NCI-H1105 treated with DMSO at 0.1 percent for 48 hours (cell line): Measurements from ENCODE around the gene CISD2.
"Not testable (repeated sequence)": the region's sequence is repeated elsewhere in the genome, so short reads cannot be mapped to it uniquely, and the experiment has no call there.

Experiments used
- DNase-seq: peaks from one replicate; lab custom pipeline; 2025; lab: John Stamatoyannopoulos, UW

The CISD2 gene

DNA sequence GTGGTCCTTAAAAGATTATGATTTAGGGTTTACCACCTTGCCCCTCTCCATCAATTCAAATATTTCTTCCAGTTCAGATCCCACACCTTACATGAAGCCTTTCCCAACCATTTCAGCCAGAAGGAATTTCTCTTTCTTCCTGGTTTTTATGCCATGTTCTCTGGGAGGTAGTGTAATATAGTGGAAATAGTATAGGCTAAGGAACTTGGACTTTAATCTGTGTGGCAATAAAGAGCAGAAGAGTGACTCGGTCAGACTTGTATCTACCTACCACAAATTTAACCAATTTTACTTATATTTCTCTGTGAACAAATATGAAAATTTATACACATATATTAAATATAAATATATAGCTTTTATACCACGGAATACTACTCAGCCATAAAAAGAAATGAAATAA lies 18.4 kb upstream of the CISD2 start:
- no peak for DNase-seq

DNA sequence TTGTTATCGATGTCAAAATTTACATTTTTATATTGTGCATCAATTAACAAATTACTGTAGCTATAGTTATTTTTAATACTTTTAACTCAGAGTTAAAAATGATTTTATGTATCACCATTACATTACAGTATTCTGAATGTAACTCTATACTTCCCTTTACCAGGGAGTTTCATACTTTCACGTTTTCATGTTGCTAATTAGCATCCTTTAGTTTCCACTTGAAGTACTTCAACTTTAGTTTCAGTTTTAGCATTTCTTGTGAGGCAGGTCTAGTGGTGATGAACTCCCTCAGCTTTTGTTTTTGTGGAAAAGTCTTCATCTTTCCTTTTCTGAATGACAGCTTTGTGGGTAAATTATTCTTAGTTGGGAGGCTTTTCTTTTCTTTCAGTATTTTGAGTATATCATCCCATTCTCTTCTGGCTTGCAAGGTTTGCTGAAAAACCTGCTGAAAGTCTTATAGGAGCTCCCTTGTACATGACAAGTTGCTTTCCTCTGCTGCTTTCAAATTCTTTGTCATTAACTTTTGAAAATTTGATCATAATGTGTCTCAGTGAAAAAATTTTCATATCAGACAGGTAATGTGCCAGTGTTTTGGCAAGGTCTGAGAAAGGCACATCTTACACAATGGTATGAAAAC lies 9.8 kb upstream of the CISD2 start:
- no peak for DNase-seq

GRCh38 chr4:102860611-102861324 lies 8.0 kb upstream of the CISD2 start:
- no peak for DNase-seq

DNA sequence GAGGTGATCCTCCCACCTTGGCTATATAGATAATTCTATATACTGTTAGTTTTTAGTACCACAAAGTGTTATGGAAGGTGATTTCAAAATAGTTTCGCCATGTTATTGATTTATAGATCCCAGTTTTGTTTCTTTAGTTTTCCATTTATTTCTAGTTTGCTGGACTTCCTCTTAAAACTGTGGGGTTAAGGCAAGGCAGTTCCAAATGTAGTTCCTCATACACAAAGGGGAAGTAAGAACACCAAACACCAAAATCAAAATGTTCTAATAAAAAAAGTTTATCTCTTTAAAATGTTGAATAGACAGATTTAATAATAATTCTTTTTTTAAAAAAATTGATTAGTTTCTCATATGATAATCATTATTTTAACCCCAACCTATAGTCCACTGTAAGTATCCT lies 6.8 kb upstream of the CISD2 start:
- no peak for DNase-seq

DNA sequence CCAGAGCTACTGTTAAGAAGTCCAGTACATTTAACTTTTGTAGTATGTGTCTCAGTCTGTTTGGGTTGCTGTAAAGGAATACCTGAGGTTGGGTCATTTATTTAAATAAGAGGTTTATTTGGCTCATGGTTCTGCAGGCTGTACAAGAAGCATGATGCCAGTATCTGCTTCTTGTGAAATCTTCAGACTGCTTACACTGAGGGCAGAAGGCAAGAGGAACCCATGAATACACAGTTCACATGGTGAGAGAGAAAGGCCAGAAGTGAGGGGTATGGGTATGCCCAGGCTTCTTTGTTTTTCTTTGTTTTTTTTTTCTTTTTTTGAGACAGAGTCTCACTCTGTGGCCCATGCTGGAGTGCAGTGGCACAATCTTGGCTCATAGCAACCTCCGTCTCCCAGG lies 6.0 kb upstream of the CISD2 start:
- DNase-seq, result no peak

GRCh38 chr4:102865327-102865726 lies 3.5 kb upstream of the CISD2 start:
- not testable (repeated sequence) for DNase-seq

DNA sequence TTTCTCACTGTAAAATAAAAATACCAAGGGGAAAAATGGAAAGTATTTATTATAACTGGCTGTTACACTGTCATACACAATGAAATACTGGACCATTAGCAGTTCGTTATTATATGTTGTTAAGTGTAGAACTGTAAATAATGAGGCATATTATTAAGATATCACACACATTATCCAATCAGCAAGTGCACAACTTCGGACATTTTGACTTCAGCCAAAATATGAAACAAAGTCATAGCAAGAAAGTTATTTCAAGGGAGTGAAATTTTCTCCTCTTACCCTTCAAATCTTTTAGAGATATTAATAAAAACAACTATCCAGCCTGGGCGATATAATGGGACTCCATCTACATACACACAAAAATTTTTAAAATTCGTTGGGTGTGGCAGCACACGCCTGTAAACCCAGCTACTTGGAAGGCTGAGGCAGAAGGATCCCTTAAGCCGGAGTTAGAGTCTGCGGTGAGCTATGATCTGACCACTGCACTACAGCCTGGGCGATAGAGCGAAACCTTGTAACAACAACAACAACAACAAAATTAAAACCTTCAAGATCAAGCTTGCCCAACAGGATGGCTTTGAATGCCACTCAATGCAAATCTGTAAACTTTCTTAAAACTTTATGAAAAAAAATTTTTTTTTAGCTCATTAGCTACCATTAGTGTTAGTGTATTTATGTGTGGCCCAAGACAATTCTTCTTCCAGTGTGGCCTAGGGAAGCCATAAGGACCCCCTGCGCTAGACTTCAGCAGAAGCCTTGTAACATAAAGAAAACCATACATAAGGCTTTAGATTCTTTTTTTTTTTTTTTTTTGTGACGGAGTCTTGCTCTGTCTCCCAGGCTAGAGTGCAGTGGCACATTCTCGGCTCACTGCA lies 1.3 kb upstream of the CISD2 start:
- DNase-seq, result no peak

GRCh38 chr4:102868153-102868780 lies 525 bp upstream of the CISD2 start:
- no peak for DNase-seq

DNA sequence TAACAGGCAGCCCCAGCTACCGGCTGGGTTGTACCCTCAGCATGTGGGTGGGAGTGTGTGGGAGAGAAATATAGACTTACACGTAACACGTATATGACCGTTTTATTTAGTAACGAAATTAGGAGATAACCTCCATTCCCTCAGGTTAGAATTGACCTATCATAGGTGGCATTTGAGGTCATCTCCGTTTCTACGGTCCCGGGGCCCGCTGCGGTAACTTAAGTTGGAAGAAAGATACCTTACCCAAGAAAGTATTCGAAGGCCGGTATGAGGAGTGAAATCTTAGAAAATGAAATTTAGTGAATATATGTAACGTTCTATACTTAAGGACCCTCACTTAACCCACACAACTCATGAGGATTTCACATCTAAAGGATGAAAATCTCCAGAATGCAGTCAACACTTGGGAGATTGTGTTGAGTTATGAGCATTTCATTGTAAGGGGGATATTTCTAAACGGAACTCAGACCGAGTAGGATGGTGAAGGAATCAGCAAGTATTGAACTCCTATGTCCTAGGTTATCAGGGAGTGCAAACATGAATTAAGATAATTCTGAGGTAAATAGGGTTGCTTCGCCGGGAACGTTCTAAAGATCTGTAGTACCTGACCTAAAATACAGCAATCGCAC lies 891 bp downstream of the CISD2 start:
- no peak for DNase-seq

GRCh38 chr4:102871772-102872171 lies 3.0 kb downstream of the CISD2 start:
- DNase-seq, result no peak

- not testable (repeated sequence) for DNase-seq
Observed at GRCh38 chr4:102877477-102878106, 8.8 kb downstream of the CISD2 start.

DNA sequence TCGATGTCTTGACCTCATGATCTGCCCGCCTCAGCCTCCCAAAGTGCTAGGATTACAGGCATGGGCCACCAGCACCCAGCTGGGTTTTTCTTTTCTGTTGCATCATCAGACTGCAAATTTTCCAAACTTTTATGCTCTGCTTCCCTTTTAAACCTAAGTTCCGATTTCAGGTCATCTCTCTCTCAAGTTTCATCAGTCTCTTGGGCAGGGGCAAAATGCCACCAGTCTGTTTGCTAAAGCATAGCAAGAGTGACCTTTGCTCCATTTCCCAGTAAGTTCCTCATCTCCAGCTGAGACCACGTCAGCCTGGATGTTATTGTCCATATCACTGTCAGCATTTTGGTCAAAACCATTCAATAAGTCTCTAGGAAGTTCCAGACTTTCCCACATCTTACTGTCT lies 9.6 kb downstream of the CISD2 start:
- DNase-seq, result not testable (repeated sequence)

GRCh38 chr4:102878901-102879300 lies 10.1 kb downstream of the CISD2 start:
- DNase-seq, result no peak

DNA sequence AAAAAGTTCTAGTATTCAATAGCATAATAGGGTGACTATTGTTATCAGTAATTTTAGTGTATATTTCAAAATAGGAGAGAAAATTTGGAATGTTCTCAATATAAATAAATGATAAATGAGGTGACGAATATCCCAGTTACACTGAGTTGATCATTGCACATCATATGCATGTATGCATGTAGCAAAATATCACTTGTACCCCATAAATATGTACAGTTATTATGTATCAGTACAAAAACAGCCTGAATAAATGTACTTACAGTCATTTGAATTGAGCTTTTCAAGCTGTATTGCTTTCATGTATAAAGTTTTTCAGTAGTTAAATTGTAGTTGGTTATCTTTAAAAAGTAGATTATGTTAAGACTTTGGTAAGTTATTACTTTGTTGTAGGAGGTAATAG lies 12.6 kb downstream of the CISD2 start:
- DNase-seq, result no peak

DNA sequence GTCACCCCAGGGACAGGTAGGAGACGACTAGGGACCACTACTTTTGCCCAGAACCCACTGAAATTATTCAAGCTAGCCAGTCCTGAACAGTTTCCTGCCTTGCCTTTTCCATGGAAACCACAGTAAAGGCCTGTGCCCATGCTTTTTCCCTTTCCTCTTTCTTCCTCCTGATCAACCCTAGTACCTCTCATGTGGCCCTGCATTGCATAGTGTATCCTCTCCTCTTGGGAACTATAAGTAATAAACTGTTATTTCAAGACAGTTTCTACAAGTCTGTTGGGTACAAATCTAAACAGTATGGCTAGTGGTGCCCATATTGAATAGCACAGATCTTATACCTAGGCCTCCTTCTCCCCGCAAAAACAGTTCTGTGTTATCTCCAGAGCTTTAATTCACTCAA lies 14.5 kb downstream of the CISD2 start:
- no peak for DNase-seq

GRCh38 chr4:102888570-102888969 lies 19.8 kb downstream of the CISD2 start:
- DNase-seq, result not testable (repeated sequence)

DNA sequence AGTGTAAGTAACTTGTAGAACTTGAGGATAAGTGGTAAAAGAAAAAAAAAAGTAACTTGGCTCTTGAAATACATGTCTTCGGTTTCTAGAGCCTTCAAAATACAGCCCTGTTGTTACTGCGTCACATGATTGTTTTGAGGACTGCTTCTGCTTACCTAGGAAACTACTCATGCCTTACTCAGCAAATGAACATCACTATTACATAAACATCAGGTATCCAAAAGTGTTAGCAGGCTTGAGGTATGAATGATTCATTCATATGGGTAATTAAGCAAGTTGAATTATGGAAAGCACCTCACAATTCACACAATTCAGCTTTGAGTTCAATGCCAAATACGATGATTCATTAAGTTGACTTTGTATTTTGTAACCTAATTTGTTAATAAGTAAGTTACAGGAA lies 21.1 kb downstream of the CISD2 start:
- DNase-seq, result not testable (repeated sequence)

- not testable (repeated sequence) for DNase-seq
Observed at GRCh38 chr4:102896547-102896946, 27.8 kb downstream of the CISD2 start.

DNA sequence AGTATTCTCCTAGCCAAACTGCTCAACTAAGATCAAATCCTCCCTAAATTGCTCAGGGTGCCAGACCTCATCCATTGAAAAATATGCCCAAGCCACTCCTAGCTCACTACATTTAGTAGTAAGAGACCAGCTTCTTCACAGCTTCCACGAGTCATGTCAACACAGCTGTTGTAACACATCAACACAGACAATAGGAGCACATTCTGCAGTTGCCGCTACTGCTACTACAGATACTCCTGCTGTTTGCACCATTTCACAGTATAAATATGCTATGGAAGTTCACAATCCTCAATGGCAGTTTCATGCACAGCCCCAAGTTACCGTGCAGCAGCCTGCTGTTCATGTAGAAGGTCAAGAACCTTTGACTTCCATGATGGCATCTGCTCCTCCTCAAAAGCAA lies 28.8 kb downstream of the CISD2 start:
- DNase-seq, result not testable (repeated sequence)

- no peak for DNase-seq
Observed at GRCh38 chr4:102901804-102902203, 33.0 kb downstream of the CISD2 start.

- DNase-seq, result no peak
Observed at GRCh38 chr4:102918859-102919258, 50.1 kb downstream of the CISD2 start.
